Tibial artery (tissue), 4 donors: ENCODE results near the gene HLTF.

ENCODE experiments used
- DNase-seq, 2 donors: peaks; one replicate each; pipeline ENCODE4 v3.0.0-alpha.2; 2019
- H3K27ac ChIP-seq, 2 donors: fragments of 200-600 bp; sonication (generic) in 1 of 2; 1 replicate in 1 of 2; 2 replicates in 1 of 2; pipeline ENCODE4 v1.5.1; 2018 to 2019; ENCODE audit warnings: mild to moderate bottlenecking in 1 of 2
- H3K27me3 ChIP-seq, 2 donors: fragments of 200-600 bp; sonication (generic) in 1 of 2; one replicate each; pipeline versions ENCODE4 v1.5.1 to v1.6.0; 2016 to 2019
- H3K36me3 ChIP-seq, 3 donors: fragments of 200-600 bp; sonication (generic) in 2 of 3; one replicate each; pipeline ENCODE4 v1.5.1; 2016 to 2019; ENCODE audit warnings: mild to moderate bottlenecking in 2 of 3
- H3K4me1 ChIP-seq, 4 donors: fragments of 200-600 bp; sonication (generic) in 2 of 4; 1 replicate in 3 of 4; 2 replicates in 1 of 4; pipeline ENCODE4 v1.5.1; 2016 to 2019
- H3K4me3 ChIP-seq, 2 donors: fragments of 200-600 bp; sonication (generic) in 1 of 2; 1 replicate in 1 of 2; 2 replicates in 1 of 2; pipeline ENCODE4 v1.5.1; 2018 to 2019; ENCODE audit warnings: mild to moderate bottlenecking in 2 of 2
- H3K9me3 ChIP-seq, 3 donors: fragments of 200-600 bp; sonication (generic) in 1 of 3; one replicate each; pipeline ENCODE4 v1.5.1; 2016 to 2019
- CTCF ChIP-seq, 2 experiments: fragments of 200-600 bp in 1 of 2; fragments of 450-650 bp in 1 of 2; IDR thresholded peaks; one replicate each; pipeline ENCODE4 v1.5.1; 2017 to 2019; ENCODE audit warnings: antibody characterized with exemption in 2 of 2, mild to moderate bottlenecking in 1 of 2, moderate library complexity in 1 of 2
- intact Hi-C: fragments of 100-400 bp; cut with DNase I; formaldehyde crosslinking; loops from one replicate; pipeline ENCODE4 v1.15.0; 2023; ENCODE audit warnings: low total_unique reads

HLTF gene

GRCh38 chr3:149086232-149086988 is at the start of gene HLTF:
TSS of gene HLTF (minus strand) at chr3:149086533. CDS start at chr3:149086336, 197 bp downstream.
- Histone ChIP-seq H3K9me3 (no peaks in the 10 kb centered on the region), H3K27ac (peak within 1 kb of the TSS; percentile 66 to 84), H3K4me1 (peaks cover 0 to 17% (median 4%) of the 10 kb centered on the region in 4 donors), H3K36me3 (peaks cover 0 to 3% (median 0%) of the 10 kb centered on the region in 3 donors), H3K4me3 (peak within 1 kb of the TSS; percentile 72 to 89), H3K27me3 (no peaks in the 10 kb centered on the region)
- intact Hi-C loops = no loop called here
- DNase-seq = peak; percentile 95 to 97
- TF ChIP-seq CTCF (IDR thresholded peaks at IDR 0.05) = no peak

GRCh38 chr3:149134575-149134974 is 48.2 kb upstream of the HLTF start:
- no peaks in the 10 kb centered on the region for H3K27me3 ChIP-seq
- H3K36me3 ChIP-seq = no peaks in the 10 kb centered on the region
- no peak for DNase-seq
- H3K4me1 ChIP-seq = peaks cover 0 to 27% (median 19%) of the 10 kb centered on the region in 4 donors
- no peak overlapping the region for H3K4me3 ChIP-seq
- TF ChIP-seq CTCF (IDR thresholded peaks at IDR 0.05) = no peak
- intact Hi-C loops = no loop called here
- H3K27ac ChIP-seq = no peak overlapping the region
- no peaks in the 10 kb centered on the region for H3K9me3 ChIP-seq

- no peak for TF ChIP-seq CTCF (IDR thresholded peaks at IDR 0.05)
- intact Hi-C loops = no loop called here
- H3K4me3 ChIP-seq = peak overlapping the region in 1 of 2 donors; percentile 12
- peak overlapping the region; percentile 58 to 82 for H3K27ac ChIP-seq
- DNase-seq = no peak
- no peaks in the 10 kb centered on the region for H3K27me3 ChIP-seq
- peaks cover 0 to 36% (median 19%) of the 10 kb centered on the region in 4 donors for H3K4me1 ChIP-seq
- H3K9me3 ChIP-seq = no peaks in the 10 kb centered on the region
- H3K36me3 ChIP-seq = no peaks in the 10 kb centered on the region
These were observed 45.3 kb upstream of the HLTF start for GRCh38 chr3:149131589-149131988.

- Histone ChIP-seq H3K4me1 (peaks cover 0 to 36% (median 19%) of the 10 kb centered on the region in 4 donors), H3K9me3 (no peaks in the 10 kb centered on the region), H3K27me3 (no peaks in the 10 kb centered on the region), H3K36me3 (no peaks in the 10 kb centered on the region), H3K27ac (peak within 1 kb of the TSS; percentile 82 to 87), H3K4me3 (peak within 1 kb of the TSS; percentile 81 to 95)
- intact Hi-C loops = loop anchor here (5.0 to 10.0 kb wide), 2 partner anchors 37 to 365 kb away; no protein-coding TSS in a partner anchor
- DNase-seq = peak; percentile 91 to 95
- TF ChIP-seq CTCF (IDR thresholded peaks at IDR 0.05) = peak in 1 of 2 experiments; percentile 16
These were observed 43.2 kb upstream of the HLTF start, which contains the start of gene HPS3 for GRCh38 chr3:149129326-149130205. TSS of gene HPS3 (plus strand) at chr3:149129638. CDS start at chr3:149129724, 86 bp downstream.

- H3K27ac ChIP-seq = peak overlapping the region; percentile 82 to 87
- H3K9me3 ChIP-seq = no peaks in the 10 kb centered on the region
- H3K4me1 ChIP-seq = peaks cover 0 to 36% (median 19%) of the 10 kb centered on the region in 4 donors
- intact Hi-C loops = loop anchor here (5.0 to 10.0 kb wide), 2 partner anchors 37 to 366 kb away; no protein-coding TSS in a partner anchor
- peak overlapping the region; percentile 81 to 95 for H3K4me3 ChIP-seq
- no peak for DNase-seq
- H3K36me3 ChIP-seq = no peaks in the 10 kb centered on the region
- H3K27me3 ChIP-seq = no peaks in the 10 kb centered on the region
- no peak for TF ChIP-seq CTCF (IDR thresholded peaks at IDR 0.05)
These were observed 42.5 kb upstream of the HLTF start for GRCh38 chr3:149128821-149129220.
